Measurements from ENCODE around the gene TMEM229B.

TMEM229B gene

DNA sequence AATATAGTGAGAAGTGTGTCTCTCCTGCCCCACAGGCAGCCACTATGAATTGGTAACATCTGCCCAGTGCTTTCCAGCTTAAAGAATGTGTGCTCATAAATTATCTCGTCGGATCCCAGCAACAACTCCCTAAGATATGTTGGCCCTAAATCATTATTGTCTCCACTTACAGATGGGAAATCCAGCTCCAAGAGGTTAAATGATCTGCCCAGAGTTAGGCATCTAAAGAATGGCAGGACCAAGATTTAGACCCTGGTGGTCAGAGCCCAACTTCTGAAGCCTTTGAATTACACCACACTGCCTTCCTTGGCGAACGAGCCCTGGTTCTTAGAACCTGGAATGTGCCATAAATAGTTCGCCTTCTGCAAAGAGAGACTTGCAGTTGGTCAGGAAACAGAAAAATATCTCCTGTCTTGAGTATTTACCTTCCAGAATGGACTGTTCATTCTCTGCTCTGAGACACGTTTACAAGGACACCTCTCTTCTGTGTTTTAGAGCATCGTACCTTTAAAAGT lies 56.4 kb downstream of the TMEM229B start:
- H2BK15ac ChIP-seq (ENCODE audit: low read depth, poor library complexity, severe bottlenecking) = no peak overlapping the region
- H2AFZ ChIP-seq (ENCODE audit: low read depth, low read length) = no peak overlapping the region
- peaks cover 21 to 44% of the 10 kb centered on the region in 2 experiments for H3K27me3 ChIP-seq (ENCODE audit: control insufficient read depth in 1 of 2, insufficient read depth in 1 of 2, low read length in 2 of 2)
- no peak overlapping the region for H2BK5ac ChIP-seq (ENCODE audit: low read depth, low read length, poor library complexity, severe bottlenecking)
- H3K27ac ChIP-seq (ENCODE audit: low read length, poor library complexity, severe bottlenecking) = no peak overlapping the region
- 31% methylated on average over 7 of the region's 7 CpGs for WGBS
- H3K36me3 ChIP-seq (ENCODE audit: control insufficient read depth in 1 of 2, insufficient read depth in 2 of 2, low read depth in 1 of 2, low read length in 2 of 2) = no peaks in the 10 kb centered on the region
- H3K4ac ChIP-seq (ENCODE audit: low read depth in 1 of 2, low read length in 2 of 2) = no peak overlapping the region
- no peak overlapping the region for H3K9ac ChIP-seq (ENCODE audit: low read length)
- no peak overlapping the region for H3K4me3 ChIP-seq (ENCODE audit: insufficient read depth in 1 of 2, low read depth in 1 of 2, low read length in 2 of 2)
- no peak overlapping the region for H2BK12ac ChIP-seq (ENCODE audit: low read length in 2 of 2)
- no peaks in the 10 kb centered on the region for H3K79me1 ChIP-seq (replicated peaks; ENCODE audit: low read length, poor library complexity, severe bottlenecking)
- H3K18ac ChIP-seq (ENCODE audit: low read depth in 1 of 2, low read length in 2 of 2) = no peak overlapping the region
- peaks cover 8% of the 10 kb centered on the region for H3K4me1 ChIP-seq (ENCODE audit: control insufficient read depth, insufficient read depth, low read depth, low read length)
- no peak overlapping the region for H3K14ac ChIP-seq (ENCODE audit: low read length in 2 of 2)
- no peak overlapping the region for H3K23ac ChIP-seq (ENCODE audit: low read length in 2 of 2)
- no peak overlapping the region for H4K8ac ChIP-seq (ENCODE audit: low read length)
- H3K9me3 ChIP-seq (ENCODE audit: control insufficient read depth, low read length) = no peaks in the 10 kb centered on the region
- DNase-seq = no peak
- H4K91ac ChIP-seq (ENCODE audit: low read length) = no peak overlapping the region
- no peak overlapping the region for H2BK120ac ChIP-seq (ENCODE audit: low read depth, low read length)
- H2AK5ac ChIP-seq (ENCODE audit: low read length, severe bottlenecking) = no peak overlapping the region
- no peak overlapping the region for H3K4me2 ChIP-seq (ENCODE audit: low read length, poor library complexity, severe bottlenecking)

DNA sequence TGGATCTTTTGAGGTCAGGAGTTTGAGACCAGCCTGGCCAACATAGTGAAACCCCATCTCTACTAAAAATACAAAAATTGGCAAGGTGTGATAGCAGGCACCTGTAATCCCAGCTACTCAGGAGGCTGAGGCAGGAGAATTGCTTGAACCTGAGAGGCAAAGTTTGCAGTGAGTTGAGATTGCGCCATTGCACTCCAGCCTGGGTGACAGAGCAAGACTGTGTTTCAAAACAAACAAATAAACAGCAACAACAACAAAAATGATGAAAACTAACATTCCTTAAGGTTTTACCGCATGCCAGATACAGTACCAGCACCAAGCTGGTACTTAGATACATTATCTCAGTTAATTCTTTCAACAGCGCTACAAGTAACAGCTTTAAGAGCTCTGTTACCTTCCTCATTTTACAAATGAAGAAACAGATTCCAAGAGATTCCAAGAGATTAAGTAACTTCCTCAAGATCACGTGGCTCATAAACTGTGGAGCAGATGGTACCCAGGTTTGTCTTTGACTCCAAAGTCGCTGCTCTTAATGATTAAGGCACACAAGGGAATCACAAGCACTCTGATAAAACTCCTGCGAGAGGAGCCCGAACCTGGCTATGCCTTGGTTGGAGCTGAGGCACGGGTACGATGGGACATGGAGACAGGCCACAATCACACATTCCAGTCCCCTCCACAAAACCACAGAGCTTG lies 58.9 kb downstream of the TMEM229B start:
- Histone ChIP-seq H2BK120ac (ENCODE audit: low read depth, low read length) (no peak overlapping the region), H2BK12ac (ENCODE audit: low read length in 2 of 2) (no peak overlapping the region), H3K23ac (ENCODE audit: low read length in 2 of 2) (no peak overlapping the region), H2BK15ac (ENCODE audit: low read depth, poor library complexity, severe bottlenecking) (no peak overlapping the region), H3K4ac (ENCODE audit: low read depth in 1 of 2, low read length in 2 of 2) (no peak overlapping the region), H3K14ac (ENCODE audit: low read length in 2 of 2) (no peak overlapping the region), H3K4me3 (ENCODE audit: insufficient read depth in 1 of 2, low read depth in 1 of 2, low read length in 2 of 2) (no peak overlapping the region), H4K91ac (ENCODE audit: low read length) (no peak overlapping the region), H3K79me1 (replicated peaks; ENCODE audit: low read length, poor library complexity, severe bottlenecking) (no peaks in the 10 kb centered on the region), H3K27ac (ENCODE audit: low read length, poor library complexity, severe bottlenecking) (no peak overlapping the region), H4K8ac (ENCODE audit: low read length) (no peak overlapping the region), H3K36me3 (ENCODE audit: control insufficient read depth in 1 of 2, insufficient read depth in 2 of 2, low read depth in 1 of 2, low read length in 2 of 2) (no peaks in the 10 kb centered on the region), H3K18ac (ENCODE audit: low read depth in 1 of 2, low read length in 2 of 2) (no peak overlapping the region), H3K9ac (ENCODE audit: low read length) (no peak overlapping the region), H3K9me3 (ENCODE audit: control insufficient read depth, low read length) (no peaks in the 10 kb centered on the region), H3K4me1 (ENCODE audit: control insufficient read depth, insufficient read depth, low read depth, low read length) (peaks cover 10% of the 10 kb centered on the region), H2AK5ac (ENCODE audit: low read length, severe bottlenecking) (no peak overlapping the region), H3K4me2 (ENCODE audit: low read length, poor library complexity, severe bottlenecking) (no peak overlapping the region), H2AFZ (ENCODE audit: low read depth, low read length) (no peak overlapping the region), H2BK5ac (ENCODE audit: low read depth, low read length, poor library complexity, severe bottlenecking) (no peak overlapping the region), H3K27me3 (ENCODE audit: control insufficient read depth in 1 of 2, insufficient read depth in 1 of 2, low read length in 2 of 2) (peaks cover 7 to 41% of the 10 kb centered on the region in 2 experiments)
- DNase-seq = no peak
- whole genome bisulfite sequencing = 84% methylated on average over 9 of the region's 9 CpGs

DNA sequence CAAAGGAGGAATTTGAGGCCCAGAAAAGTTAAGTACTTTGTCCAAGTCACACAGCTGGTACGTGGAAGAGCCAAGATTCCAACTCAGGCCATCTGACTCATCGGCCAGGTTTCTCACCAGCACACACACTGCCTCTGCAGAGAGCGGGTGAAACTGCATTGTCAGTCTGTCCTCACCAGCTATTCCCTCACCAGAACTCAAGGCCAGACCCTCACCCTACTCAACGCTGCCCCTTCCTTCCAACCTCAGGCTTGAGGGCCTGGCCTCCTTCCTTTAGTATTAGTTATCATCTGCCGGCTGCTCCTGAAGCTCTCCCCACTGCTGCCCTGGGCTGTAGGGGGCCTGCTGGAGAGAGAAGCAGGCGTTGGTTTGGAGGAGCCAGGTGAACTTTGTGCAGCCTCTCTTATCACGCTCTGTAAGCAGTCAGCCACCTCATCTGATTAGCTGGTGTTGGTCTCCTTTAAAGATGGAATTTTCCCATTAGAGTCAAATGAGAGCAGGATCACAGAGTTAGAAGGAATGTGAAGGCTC lies 60.0 kb downstream of the TMEM229B start:
- WGBS = 65% methylated on average over 6 of the region's 7 CpGs

GRCh38 chr14:67426983-67427606 lies 61.4 kb downstream of the TMEM229B start:
- Histone ChIP-seq H4K91ac (ENCODE audit: low read length) (no peak overlapping the region), H2BK15ac (ENCODE audit: low read depth, poor library complexity, severe bottlenecking) (no peak overlapping the region), H3K4me2 (ENCODE audit: low read length, poor library complexity, severe bottlenecking) (no peak overlapping the region), H3K27ac (ENCODE audit: low read length, poor library complexity, severe bottlenecking) (no peak overlapping the region), H3K4ac (ENCODE audit: low read depth in 1 of 2, low read length in 2 of 2) (peak overlapping the region in 1 of 2 experiments; percentile 47), H3K4me3 (ENCODE audit: insufficient read depth in 1 of 2, low read depth in 1 of 2, low read length in 2 of 2) (no peak overlapping the region), H3K27me3 (ENCODE audit: control insufficient read depth in 1 of 2, insufficient read depth in 1 of 2, low read length in 2 of 2) (peaks cover 3 to 23% of the 10 kb centered on the region in 2 experiments), H4K8ac (ENCODE audit: low read length) (peak overlapping the region; percentile 93), H2BK5ac (ENCODE audit: low read depth, low read length, poor library complexity, severe bottlenecking) (peak overlapping the region; percentile 77), H2BK12ac (ENCODE audit: low read length in 2 of 2) (peak overlapping the region in 1 of 2 experiments; percentile 49), H3K23ac (ENCODE audit: low read length in 2 of 2) (no peak overlapping the region), H3K36me3 (ENCODE audit: control insufficient read depth in 1 of 2, insufficient read depth in 2 of 2, low read depth in 1 of 2, low read length in 2 of 2) (no peaks in the 10 kb centered on the region), H2AK5ac (ENCODE audit: low read length, severe bottlenecking) (no peak overlapping the region), H3K9me3 (ENCODE audit: control insufficient read depth, low read length) (no peaks in the 10 kb centered on the region), H2AFZ (ENCODE audit: low read depth, low read length) (no peak overlapping the region), H3K9ac (ENCODE audit: low read length) (peak overlapping the region; percentile 59), H3K4me1 (ENCODE audit: control insufficient read depth, insufficient read depth, low read depth, low read length) (peaks cover 10% of the 10 kb centered on the region), H3K18ac (ENCODE audit: low read depth in 1 of 2, low read length in 2 of 2) (no peak overlapping the region), H2BK120ac (ENCODE audit: low read depth, low read length) (no peak overlapping the region), H3K14ac (ENCODE audit: low read length in 2 of 2) (no peak overlapping the region), H3K79me1 (replicated peaks; ENCODE audit: low read length, poor library complexity, severe bottlenecking) (no peaks in the 10 kb centered on the region)
- WGBS = 33% methylated on average over 26 of the region's 30 CpGs
- peak; percentile 79 for DNase-seq

More for the DNA sequence above, 60.0 kb downstream of the TMEM229B start:
- H3K4ac ChIP-seq (ENCODE audit: low read depth in 1 of 2, low read length in 2 of 2) = no peak overlapping the region
- H4K8ac ChIP-seq (ENCODE audit: low read length) = no peak overlapping the region
- DNase-seq = peak; percentile 57
- no peak overlapping the region for H2BK120ac ChIP-seq (ENCODE audit: low read depth, low read length)
- no peak overlapping the region for H3K27ac ChIP-seq (ENCODE audit: low read length, poor library complexity, severe bottlenecking)
- H3K27me3 ChIP-seq (ENCODE audit: control insufficient read depth in 1 of 2, insufficient read depth in 1 of 2, low read length in 2 of 2) = peaks cover 3 to 36% of the 10 kb centered on the region in 2 experiments
- no peak overlapping the region for H3K23ac ChIP-seq (ENCODE audit: low read length in 2 of 2)
- no peaks in the 10 kb centered on the region for H3K9me3 ChIP-seq (ENCODE audit: control insufficient read depth, low read length)
- H2BK5ac ChIP-seq (ENCODE audit: low read depth, low read length, poor library complexity, severe bottlenecking) = no peak overlapping the region
- H3K4me2 ChIP-seq (ENCODE audit: low read length, poor library complexity, severe bottlenecking) = no peak overlapping the region
- H3K36me3 ChIP-seq (ENCODE audit: control insufficient read depth in 1 of 2, insufficient read depth in 2 of 2, low read depth in 1 of 2, low read length in 2 of 2) = no peaks in the 10 kb centered on the region
- no peak overlapping the region for H3K4me3 ChIP-seq (ENCODE audit: insufficient read depth in 1 of 2, low read depth in 1 of 2, low read length in 2 of 2)
- no peak overlapping the region for H3K14ac ChIP-seq (ENCODE audit: low read length in 2 of 2)
- peaks cover 10% of the 10 kb centered on the region for H3K4me1 ChIP-seq (ENCODE audit: control insufficient read depth, insufficient read depth, low read depth, low read length)
- H2AFZ ChIP-seq (ENCODE audit: low read depth, low read length) = no peak overlapping the region
- no peak overlapping the region for H3K18ac ChIP-seq (ENCODE audit: low read depth in 1 of 2, low read length in 2 of 2)
- H3K9ac ChIP-seq (ENCODE audit: low read length) = no peak overlapping the region
- no peak overlapping the region for H2BK12ac ChIP-seq (ENCODE audit: low read length in 2 of 2)
- H2BK15ac ChIP-seq (ENCODE audit: low read depth, poor library complexity, severe bottlenecking) = no peak overlapping the region
- H2AK5ac ChIP-seq (ENCODE audit: low read length, severe bottlenecking) = no peak overlapping the region
- H3K79me1 ChIP-seq (replicated peaks; ENCODE audit: low read length, poor library complexity, severe bottlenecking) = no peaks in the 10 kb centered on the region
- H4K91ac ChIP-seq (ENCODE audit: low read length) = no peak overlapping the region

Measured in mesenchymal stem cell (in vitro differentiated cells and primary cell).